Upper lobe of left lung (tissue), 4 donors: ENCODE results near the gene OR4D9.

Source experiments
- CTCF ChIP-seq, 6 experiments: fragments of 450-650 bp in 4 of 6; fragments of 200-600 bp in 2 of 6; sonication (generic) in 2 of 6; IDR thresholded peaks; one replicate each; pipeline ENCODE4 v1.5.1; 2016 to 2019; ENCODE audit warnings: antibody characterized with exemption in 6 of 6
- EP300 ChIP-seq, 4 donors: sonication (generic); formaldehyde crosslinking; IDR thresholded peaks; one replicate each; pipeline ENCODE4 v1.5.1; 2017; ENCODE audit warnings: antibody characterized with exemption in 4 of 4, control low read depth in 2 of 4
- POLR2A ChIP-seq, 4 donors: fragments of 450-650 bp; IDR thresholded peaks; one replicate each; pipeline ENCODE4 v1.5.1; 2016 to 2017; ENCODE audit warnings: antibody characterized with exemption in 4 of 4, mild to moderate bottlenecking in 2 of 4

GRCh38 chr11:59562292-59562691, 51.0 kb downstream of the OR4D9 start:
- TF ChIP-seq POLR2A (IDR thresholded peaks at IDR 0.05) (no peak), CTCF (IDR thresholded peaks at IDR 0.05) (no peak), EP300 (IDR thresholded peaks at IDR 0.05) (no peak)
